Smooth muscle cell (in vitro differentiated cells): ENCODE results near the gene CCND1. TPM values are rescaled to one million over a fixed set of nuclear protein-coding genes. Genes with fewer than 3 reads are reported as not detected.
"Not testable (repeated sequence)": the region's sequence is repeated elsewhere in the genome, so short reads cannot be mapped to it uniquely, and the experiment has no call there.

Experiments used
- DNase-seq: peaks from one replicate; lab custom pipeline; 2025; ENCODE audit not compliant: unreplicated experiment; lab: John Stamatoyannopoulos, UW
- H2AFZ ChIP-seq: fragments of 200-600 bp; sonication (generic); 2 replicates; pipeline ENCODE4 v1.6.0; 2016; ENCODE audit warnings: antibody characterized with exemption, low read depth, mild to moderate bottlenecking
- H3F3A ChIP-seq: fragments of 200-600 bp; sonication (generic); 2 replicates; pipeline ENCODE4 v1.6.0; 2017; ENCODE audit warnings: antibody characterized with exemption, low read depth
- H3K27ac ChIP-seq: fragments of 200-600 bp; sonication (generic); 2 replicates; pipeline ENCODE4 v1.5.1; 2016; ENCODE audit warnings: low read depth, mild to moderate bottlenecking
- H3K27me3 ChIP-seq: fragments of 200-600 bp; sonication (generic); 2 replicates; pipeline ENCODE4 v1.6.1; 2016; ENCODE audit warnings: low read depth, mild to moderate bottlenecking
- H3K36me3 ChIP-seq: fragments of 200-600 bp; sonication (generic); 2 replicates; pipeline ENCODE4 v1.5.1; 2016; ENCODE audit warnings: low read depth
- H3K4me1 ChIP-seq: fragments of 200-600 bp; sonication (generic); 2 replicates; pipeline ENCODE4 v1.5.1; 2016; ENCODE audit warnings: low read depth
- H3K4me2 ChIP-seq: fragments of 200-600 bp; sonication (generic); 2 replicates; pipeline ENCODE4 v1.6.0; 2016; ENCODE audit warnings: mild to moderate bottlenecking
- H3K4me3 ChIP-seq: fragments of 200-600 bp; sonication (generic); 2 replicates; pipeline ENCODE4 v1.5.1; 2016; ENCODE audit warnings: mild to moderate bottlenecking
- H3K79me2 ChIP-seq: fragments of 200-600 bp; sonication (generic); 2 replicates; pipeline ENCODE4 v1.6.0; 2016; ENCODE audit warnings: low read depth, mild to moderate bottlenecking
- H3K9ac ChIP-seq: fragments of 200-600 bp; sonication (generic); 2 replicates; pipeline ENCODE4 v1.6.0; 2016; ENCODE audit warnings: low read depth
- H3K9me3 ChIP-seq: fragments of 200-600 bp; sonication (generic); replicated peaks from 2 replicates; pipeline ENCODE4 v1.5.1; 2016; ENCODE audit warnings: low read depth
- H4K20me1 ChIP-seq: fragments of 200-600 bp; sonication (generic); 2 replicates; pipeline ENCODE4 v1.6.0; 2016; ENCODE audit warnings: low read depth
- CTCF ChIP-seq: fragments of 200-600 bp; sonication (generic); IDR thresholded peaks from 2 replicates; pipeline ENCODE4 v1.5.1; 2017; ENCODE audit warnings: borderline replicate concordance, mild to moderate bottlenecking, antibody characterized with exemption; ENCODE audit not compliant: insufficient read depth, poor library complexity, severe bottlenecking
- WGBS: methylation state at CpG from one replicate; pipeline ENCODE4 v1.1.7; 2016; ENCODE audit warnings: low lambda C conversion rate; 5-methylcytosine and 5-hydroxymethylcytosine counted together
- polyA plus RNA-seq: library from polyadenylated mRNA; unstranded; fragments of >200 nt; fragmentation: Nextera tagmentation; extraction: Ambion mirVana; gene quantifications from 2 replicates; pipeline ENCODE4 v1.2.1, GENCODE V29; 2016
- total RNA-seq: library from RNA; depleted of rRNA; stranded (reverse); fragments of >200 nt; gene quantifications from 2 replicates; pipeline ENCODE4 v1.2.3, GENCODE V29; 2014

Gene CCND1
- total and polyA plus RNA-seq, 2 experiments from 2014 or later, result 281 to 482 TPM

GRCh38 chr11:69620683-69621290 is 20.2 kb upstream of the CCND1 start:
- 84% methylated on average over 2 of the region's 2 CpGs for WGBS

GRCh38 chr11:69622097-69622681 is 18.8 kb upstream of the CCND1 start:
- H3K79me2 ChIP-seq, H2AFZ ChIP-seq, H3K4me2 ChIP-seq, H4K20me1 ChIP-seq, H3K9me3 ChIP-seq, H3K27ac ChIP-seq, H3F3A ChIP-seq, H3K4me3 ChIP-seq, H3K27me3 ChIP-seq, H3K36me3 ChIP-seq, H3K9ac ChIP-seq, H3K4me1 ChIP-seq, DNase-seq: not testable (repeated sequence)
- WGBS, result 87% methylated on average over 7 of the region's 8 CpGs

More at GRCh38 chr11:69620683-69621290, 20.2 kb upstream of the CCND1 start:
- no peaks in the 10 kb centered on the region for H4K20me1 ChIP-seq
- no peak overlapping the region for H3K4me3 ChIP-seq
- no peaks in the 10 kb centered on the region for H3K9me3 ChIP-seq
- no peaks in the 10 kb centered on the region for H3K4me1 ChIP-seq
- DNase-seq, result no peak
- H3K27ac ChIP-seq, result no peak overlapping the region
- TF ChIP-seq CTCF, result no peak
- H3K4me2 ChIP-seq, result no peak overlapping the region
- no peaks in the 10 kb centered on the region for H3K79me2 ChIP-seq
- H3F3A ChIP-seq, result no peaks in the 10 kb centered on the region
- no peaks in the 10 kb centered on the region for H3K36me3 ChIP-seq
- H3K27me3 ChIP-seq, result no peaks in the 10 kb centered on the region
- no peak overlapping the region for H2AFZ ChIP-seq
- no peak overlapping the region for H3K9ac ChIP-seq

- Histone ChIP-seq H4K20me1 (no peaks in the 10 kb centered on the region), H3K4me1 (no peaks in the 10 kb centered on the region), H3K9me3 (no peaks in the 10 kb centered on the region), H3K27ac (no peak overlapping the region), H3F3A (no peaks in the 10 kb centered on the region), H3K9ac (no peak overlapping the region), H3K4me2 (no peak overlapping the region), H2AFZ (no peak overlapping the region), H3K36me3 (no peaks in the 10 kb centered on the region), H3K4me3 (no peak overlapping the region), H3K79me2 (no peaks in the 10 kb centered on the region), H3K27me3 (no peaks in the 10 kb centered on the region)
- no peak for TF ChIP-seq CTCF
- 96% methylated on average over 1 of the region's 1 CpG for WGBS
- DNase-seq, result no peak
Measured at GRCh38 chr11:69624293-69624692, 16.7 kb upstream of the CCND1 start.

- TF ChIP-seq CTCF, result no peak
Measured at GRCh38 chr11:69625476-69625875, 15.5 kb upstream of the CCND1 start.

More at GRCh38 chr11:69625476-69625875, 15.5 kb upstream of the CCND1 start:
- no peaks in the 10 kb centered on the region for H3K9me3 ChIP-seq
- H3K4me3 ChIP-seq, result no peak overlapping the region
- H3K9ac ChIP-seq, result no peak overlapping the region
- H3K79me2 ChIP-seq, result no peaks in the 10 kb centered on the region
- 94% methylated on average over 8 of the region's 10 CpGs for WGBS
- H3K27me3 ChIP-seq, result no peaks in the 10 kb centered on the region
- H3F3A ChIP-seq, result no peaks in the 10 kb centered on the region
- no peak overlapping the region for H3K27ac ChIP-seq
- H3K36me3 ChIP-seq, result no peaks in the 10 kb centered on the region
- no peaks in the 10 kb centered on the region for H4K20me1 ChIP-seq
- H3K4me1 ChIP-seq, result no peaks in the 10 kb centered on the region
- H3K4me2 ChIP-seq, result no peak overlapping the region
- no peak overlapping the region for H2AFZ ChIP-seq
- DNase-seq, result no peak
